HG02759 (cell line): ENCODE measurements around the gene AMMECR1L.
A peak's percentile ranks its signal among the peaks of the same experiment; 100 is the strongest.

ENCODE experiments used
- ATAC-seq: cut with Tn5 transposase; IDR thresholded peaks from one replicate; pipeline ENCODE4 v1.9.1; 2021; ENCODE audit warnings: mild to moderate bottlenecking, moderate library complexity; ENCODE audit not compliant: unreplicated experiment

AMMECR1L gene

GRCh38 chr2:127887776-127888130 is 2.0 kb upstream of the AMMECR1L start:
- ATAC-seq, result no peak

DNA sequence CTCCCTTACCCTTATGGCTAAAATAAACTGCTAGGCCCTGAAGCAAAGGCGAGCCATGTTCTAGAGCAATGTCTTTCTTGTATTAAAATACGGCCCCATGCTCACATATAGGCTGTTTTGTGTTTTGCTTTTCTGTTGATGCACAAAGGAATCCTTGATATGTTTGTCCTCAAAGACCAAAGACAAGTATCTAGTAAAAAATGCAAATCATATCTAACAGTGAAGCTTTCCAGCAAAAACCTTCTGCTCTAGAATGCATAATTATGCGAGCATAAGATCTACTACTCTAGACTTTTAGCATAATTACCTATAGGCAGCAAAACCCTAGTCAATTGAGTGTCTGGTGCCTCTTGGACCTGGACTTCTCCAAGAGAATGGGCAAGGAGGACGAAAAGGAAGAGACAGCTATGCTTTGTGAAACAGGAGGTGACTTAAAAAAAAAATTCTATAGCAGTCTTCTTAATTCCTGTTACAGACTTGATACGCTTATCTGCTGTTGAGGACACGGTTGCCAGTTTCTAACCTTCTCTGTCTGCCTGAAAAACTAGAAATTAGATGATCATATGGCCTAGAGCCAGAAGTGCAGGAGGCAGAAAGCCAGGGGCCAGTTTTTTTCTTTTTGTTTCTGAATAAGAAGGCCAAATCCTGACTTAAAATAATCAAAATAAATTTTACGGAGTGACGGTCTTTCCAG is 1.5 kb upstream of the AMMECR1L start:
- no peak for ATAC-seq

GRCh38 chr2:127886593-127886935 is 808 bp upstream of the AMMECR1L start:
- ATAC-seq, result peak; percentile 31

GRCh38 chr2:127884861-127885740 is 655 bp downstream of the AMMECR1L start:
- ATAC-seq, result peak; percentile 18

GRCh38 chr2:127884436-127884835 is 1.3 kb downstream of the AMMECR1L start:
- ATAC-seq, result no peak

DNA sequence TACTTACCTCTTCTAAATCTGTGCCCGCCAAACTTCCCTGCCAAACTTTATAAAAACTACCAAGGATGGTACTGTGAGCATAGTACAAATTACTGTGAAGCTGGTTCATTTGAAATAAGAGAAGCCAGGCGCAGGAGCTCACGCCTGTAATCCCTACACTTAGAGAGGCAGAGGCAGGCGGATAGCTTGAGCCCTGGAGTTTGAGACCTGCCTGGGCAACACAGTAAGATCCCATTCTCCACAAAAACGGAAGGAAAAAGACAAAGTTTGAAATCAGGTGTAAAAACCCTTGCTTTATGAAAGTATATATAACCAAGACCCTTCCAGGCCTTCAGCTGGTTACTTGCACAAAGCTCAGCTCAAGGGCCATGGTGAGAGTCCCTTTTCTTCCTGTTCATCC is 5.9 kb downstream of the AMMECR1L start:
- ATAC-seq, result no peak

DNA sequence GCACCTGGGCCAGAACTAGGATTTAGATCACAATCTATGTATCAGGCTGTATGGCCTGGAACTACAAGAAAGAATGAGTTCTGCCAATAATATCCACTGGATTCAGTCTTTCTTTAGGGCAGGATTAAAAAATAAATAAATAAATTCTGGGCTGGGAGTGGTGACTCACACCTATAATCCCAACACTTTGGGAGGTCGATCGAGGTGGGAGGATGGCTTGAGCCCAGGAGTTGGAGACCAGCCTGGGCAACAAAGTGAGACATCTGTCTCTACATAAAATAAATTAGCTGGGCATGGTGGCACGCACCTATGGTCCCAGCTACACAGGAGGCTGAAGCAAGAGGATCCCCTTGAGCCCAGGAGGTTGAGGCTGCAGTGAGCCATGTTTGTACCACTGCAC is 8.1 kb downstream of the AMMECR1L start:
- ATAC-seq, result no peak

DNA sequence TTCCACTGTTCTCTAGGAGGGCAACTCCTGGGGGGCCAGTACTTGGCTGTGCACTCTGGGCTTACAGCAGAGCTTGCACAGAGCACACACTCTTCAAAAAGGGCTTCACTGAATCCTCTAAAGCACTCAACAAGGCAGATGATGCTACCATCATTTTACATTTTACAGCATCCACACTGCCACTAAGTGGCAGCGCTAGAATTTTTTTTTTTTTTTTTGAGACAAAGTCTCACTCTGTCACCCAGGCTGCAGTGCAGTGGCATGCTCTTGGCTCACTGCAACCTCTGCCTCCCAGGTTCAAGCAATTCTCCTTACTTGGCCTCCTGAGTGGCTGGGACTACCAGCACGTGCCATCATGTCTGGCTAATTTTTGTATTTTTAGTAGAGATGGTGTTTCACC is 8.6 kb downstream of the AMMECR1L start:
- ATAC-seq, result no peak

- ATAC-seq, result peak; percentile 65
Observed at GRCh38 chr2:127874378-127875269, 11.1 kb downstream of the AMMECR1L start.

GRCh38 chr2:127873707-127874303 is 12.0 kb downstream of the AMMECR1L start:
- no peak for ATAC-seq

DNA sequence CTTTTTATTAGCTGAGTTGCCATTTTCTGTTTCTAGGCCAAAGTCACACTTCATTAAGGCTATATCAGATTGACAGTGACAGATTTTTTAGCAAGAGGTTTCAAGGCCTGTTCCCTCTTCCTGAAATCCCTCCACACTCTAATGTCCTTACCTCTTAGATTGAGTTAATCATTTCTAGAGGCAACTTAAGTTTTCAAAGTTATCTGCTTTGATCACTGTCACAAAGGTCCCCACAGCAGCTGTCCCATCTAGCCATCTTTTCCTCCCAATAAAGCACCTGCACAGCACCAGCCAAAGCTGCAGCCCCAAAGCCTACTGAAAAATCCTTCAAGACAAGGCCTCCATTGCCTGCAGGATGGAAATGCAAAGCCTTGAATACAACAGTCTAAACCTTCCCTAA is 13.4 kb downstream of the AMMECR1L start:
- no peak for ATAC-seq

DNA sequence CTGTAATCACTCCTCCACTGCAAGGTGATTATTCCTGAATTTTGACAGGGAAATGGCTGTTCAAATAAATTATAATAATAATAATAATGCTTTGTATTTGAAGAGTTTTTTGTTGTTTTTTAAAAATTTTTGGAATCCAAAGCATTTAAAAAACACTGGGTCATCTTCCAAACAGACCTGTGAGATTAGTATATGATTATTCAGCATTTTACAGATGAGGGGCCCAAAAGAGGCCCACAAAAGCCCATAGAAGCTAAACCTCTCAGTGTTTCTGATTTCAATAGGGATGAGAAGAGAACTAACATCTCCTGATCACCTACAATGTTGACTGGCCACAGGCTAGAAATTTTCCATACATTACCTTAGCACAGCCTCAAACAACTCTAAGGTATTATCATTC is 19.8 kb downstream of the AMMECR1L start:
- ATAC-seq, result no peak

DNA sequence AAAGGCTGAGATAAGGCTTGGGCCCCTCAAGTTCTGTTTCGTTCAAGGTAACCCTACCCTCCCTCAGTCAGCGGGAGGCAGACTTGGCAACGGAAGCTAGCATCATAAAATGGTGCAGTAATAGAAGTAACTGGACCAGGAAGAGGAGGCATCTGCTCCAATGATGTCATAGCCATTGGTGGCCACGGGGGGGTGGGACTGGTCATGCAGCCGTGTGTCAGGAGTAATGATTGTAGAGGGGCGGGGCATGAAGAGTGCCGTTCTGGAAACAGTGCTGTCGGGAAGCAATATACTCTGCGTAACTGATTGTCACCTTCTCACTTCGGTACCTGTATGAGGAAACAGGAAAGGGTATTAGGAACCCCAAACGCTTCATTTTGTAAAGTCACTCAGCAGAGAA is 20.9 kb downstream of the AMMECR1L start:
- ATAC-seq, result no peak

DNA sequence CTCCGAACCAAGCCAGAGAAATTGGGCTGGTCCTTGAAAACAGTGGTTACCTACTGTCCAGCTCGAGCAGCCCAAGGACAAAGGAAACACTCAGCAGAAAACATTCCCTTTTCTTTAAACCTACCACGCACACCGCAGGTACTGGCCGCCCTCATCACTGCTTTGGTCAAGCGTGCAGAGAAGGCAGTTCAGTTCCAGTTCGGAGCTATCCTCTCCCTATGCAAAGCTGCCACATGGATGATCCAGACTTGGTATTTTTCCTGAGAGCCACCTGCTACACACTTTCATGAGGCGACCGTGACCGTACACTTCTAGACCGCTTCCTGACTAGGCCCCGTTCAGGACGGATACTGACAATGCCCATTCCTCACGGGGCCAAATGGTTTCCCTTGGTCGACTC is 23.5 kb downstream of the AMMECR1L start:
- no peak for ATAC-seq

DNA sequence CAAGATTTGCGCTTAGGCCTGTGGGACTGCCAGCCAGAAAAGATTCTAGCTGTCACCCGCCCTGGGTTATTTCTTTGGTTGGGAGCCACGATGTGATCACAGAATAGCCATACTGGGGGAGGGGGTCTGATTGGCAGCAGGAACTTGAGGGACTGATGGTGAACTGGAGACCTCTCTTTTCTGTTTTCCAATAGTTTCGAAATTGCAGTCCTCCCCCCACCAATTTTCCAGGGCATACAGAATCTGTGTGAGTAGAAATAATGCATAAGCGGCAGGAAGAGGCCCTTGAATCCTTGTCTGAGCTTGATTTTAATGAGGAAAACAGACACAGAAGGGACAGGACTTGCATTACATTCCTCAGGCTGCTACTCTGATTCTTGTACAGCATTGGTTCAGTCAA is 25.6 kb downstream of the AMMECR1L start:
- no peak for ATAC-seq

- ATAC-seq, result no peak
Observed at GRCh38 chr2:127859712-127860085, 26.1 kb downstream of the AMMECR1L start.

GRCh38 chr2:127857265-127857808 is 28.4 kb downstream of the AMMECR1L start:
- ATAC-seq, result peak; percentile 10

DNA sequence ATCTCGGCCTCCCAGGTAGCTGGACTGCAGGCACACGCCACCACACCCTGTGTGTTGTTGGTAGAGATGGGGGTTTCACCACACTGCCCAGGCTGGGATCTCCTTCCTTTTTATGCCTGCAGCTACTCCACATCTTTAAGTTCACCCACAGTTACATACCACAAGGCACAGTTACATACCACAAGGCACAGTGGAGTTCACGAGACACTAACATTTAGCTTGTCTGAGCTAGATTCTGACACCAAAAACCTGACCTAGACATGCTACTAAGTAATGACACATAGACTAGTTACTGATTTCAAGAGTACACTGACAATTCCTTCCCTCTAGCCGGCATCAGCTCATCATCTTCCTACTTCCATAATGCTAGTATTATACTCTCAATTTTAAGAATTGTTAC is 32.1 kb downstream of the AMMECR1L start:
- ATAC-seq, result no peak

GRCh38 chr2:127852388-127852787 is 33.4 kb downstream of the AMMECR1L start:
- no peak for ATAC-seq

DNA sequence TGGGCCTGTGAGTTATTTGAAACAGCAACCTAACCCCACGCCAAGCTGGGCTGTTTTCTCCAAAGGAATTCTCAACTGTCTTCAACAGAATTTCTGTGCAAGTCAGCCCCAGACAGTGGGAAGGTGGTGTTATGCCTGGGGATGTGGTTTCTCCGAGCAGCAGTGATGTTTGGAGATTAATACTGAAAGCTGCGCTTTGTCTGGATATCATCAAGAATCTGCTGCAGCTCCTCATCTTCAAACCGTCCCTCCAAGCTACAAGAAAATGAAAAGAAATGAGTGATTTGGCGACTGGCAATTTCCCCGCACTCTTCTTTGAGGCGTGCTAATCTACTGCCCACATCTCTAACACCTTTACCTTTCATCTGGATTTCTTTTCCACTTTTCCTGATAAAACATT is 37.8 kb downstream of the AMMECR1L start:
- ATAC-seq, result no peak

DNA sequence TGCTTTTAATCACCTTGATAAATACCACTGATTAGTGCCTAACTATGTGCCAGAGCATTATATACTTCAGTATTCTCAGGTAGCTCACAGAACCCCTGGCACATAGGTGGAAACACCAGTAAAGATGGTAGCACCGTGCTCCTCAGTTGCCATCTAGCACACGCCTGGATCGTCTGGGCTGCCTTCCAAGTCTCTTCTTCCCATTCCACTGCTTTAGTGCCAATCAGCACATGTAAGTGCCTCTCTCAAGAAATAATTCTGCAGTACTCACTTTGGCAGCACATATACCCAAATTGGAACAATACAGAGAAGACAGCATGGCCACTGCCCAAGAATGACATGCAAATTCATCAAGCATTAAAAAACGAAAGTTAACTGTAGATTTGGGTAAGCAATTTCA is 40.8 kb downstream of the AMMECR1L start:
- no peak for ATAC-seq
